ENCODE measurements around the gene ALDH4A1. TPM values are rescaled to one million over a fixed set of nuclear protein-coding genes. Genes with fewer than 3 reads are reported as not detected.
"Not testable (repeated sequence)": the region's sequence is repeated elsewhere in the genome, so short reads cannot be mapped to it uniquely, and the experiment has no call there.

ALDH4A1 gene
- total RNA-seq, 1 donor = 9.5 TPM

- no peak for TF ChIP-seq CTCF (IDR thresholded peaks at IDR 0.05; ENCODE audit: insufficient read depth, low read length)
- DNase-seq (ENCODE audit: low read depth) = no peak
- H3K4me3 ChIP-seq (ENCODE audit: low read depth, low read length) = no peak overlapping the region
These were observed 3.8 kb downstream of the ALDH4A1 start for GRCh38 chr1:18898567-18898966.

- no peak for TF ChIP-seq CTCF (IDR thresholded peaks at IDR 0.05; ENCODE audit: insufficient read depth, low read length)
- no peak overlapping the region for H3K4me3 ChIP-seq (ENCODE audit: low read depth, low read length)
- no peak for DNase-seq (ENCODE audit: low read depth)
These were observed 7.0 kb downstream of the ALDH4A1 start for GRCh38 chr1:18895317-18895716.

- no peak overlapping the region for H3K4me3 ChIP-seq (ENCODE audit: low read depth, low read length)
- TF ChIP-seq CTCF (IDR thresholded peaks at IDR 0.05; ENCODE audit: insufficient read depth, low read length) = no peak
- no peak for DNase-seq (ENCODE audit: low read depth)
These were observed 9.2 kb downstream of the ALDH4A1 start for GRCh38 chr1:18893120-18893519.

- H3K4me3 ChIP-seq (ENCODE audit: low read depth, low read length); DNase-seq (ENCODE audit: low read depth): not testable (repeated sequence)
These were observed 10.5 kb downstream of the ALDH4A1 start for GRCh38 chr1:18891858-18892257.

GRCh38 chr1:18891426-18891780 is 11.0 kb downstream of the ALDH4A1 start:
- no peak for TF ChIP-seq CTCF (IDR thresholded peaks at IDR 0.05; ENCODE audit: insufficient read depth, low read length)
- H3K4me3 ChIP-seq (ENCODE audit: low read depth, low read length) = no peak overlapping the region
- DNase-seq (ENCODE audit: low read depth) = no peak

- TF ChIP-seq CTCF (IDR thresholded peaks at IDR 0.05; ENCODE audit: insufficient read depth, low read length) = no peak
- peak; percentile 65 for DNase-seq (ENCODE audit: low read depth)
- no peak overlapping the region for H3K4me3 ChIP-seq (ENCODE audit: low read depth, low read length)
These were observed 11.5 kb downstream of the ALDH4A1 start for GRCh38 chr1:18890706-18891425.

GRCh38 chr1:18886003-18886335 is 16.4 kb downstream of the ALDH4A1 start:
- no peak for TF ChIP-seq CTCF (IDR thresholded peaks at IDR 0.05; ENCODE audit: insufficient read depth, low read length)
- DNase-seq (ENCODE audit: low read depth) = peak; percentile 51
- H3K4me3 ChIP-seq (ENCODE audit: low read depth, low read length) = no peak overlapping the region

Data from fibroblast of the aortic adventitia (primary cell).